ES-I3 (cell line): Measurements from ENCODE around the gene ZMYND12.
"Not testable (repeated sequence)": the region's sequence is repeated elsewhere in the genome, so short reads cannot be mapped to it uniquely, and the experiment has no call there.

Experiments used
- H3K36me3 ChIP-seq: 2 replicates; pipeline ENCODE4 v1.6.1; 2013; ENCODE audit warnings: mild to moderate bottlenecking, low read length, control low read depth, moderate library complexity; ENCODE audit not compliant: insufficient read depth
- H3K4me1 ChIP-seq: 2 replicates; pipeline ENCODE4 v1.6.1; 2013; ENCODE audit warnings: mild to moderate bottlenecking, control low read depth, low read length; ENCODE audit not compliant: insufficient read depth
- H3K9ac ChIP-seq: 2 replicates; pipeline ENCODE4 v1.6.1; 2013; ENCODE audit warnings: low read depth, mild to moderate bottlenecking, low read length, moderate library complexity
- H3K9me3 ChIP-seq: 2 replicates; pipeline ENCODE4 v1.6.1; 2013; ENCODE audit warnings: mild to moderate bottlenecking, low read length, moderate library complexity; ENCODE audit not compliant: control insufficient read depth, insufficient read depth

Gene ZMYND12, protein sequence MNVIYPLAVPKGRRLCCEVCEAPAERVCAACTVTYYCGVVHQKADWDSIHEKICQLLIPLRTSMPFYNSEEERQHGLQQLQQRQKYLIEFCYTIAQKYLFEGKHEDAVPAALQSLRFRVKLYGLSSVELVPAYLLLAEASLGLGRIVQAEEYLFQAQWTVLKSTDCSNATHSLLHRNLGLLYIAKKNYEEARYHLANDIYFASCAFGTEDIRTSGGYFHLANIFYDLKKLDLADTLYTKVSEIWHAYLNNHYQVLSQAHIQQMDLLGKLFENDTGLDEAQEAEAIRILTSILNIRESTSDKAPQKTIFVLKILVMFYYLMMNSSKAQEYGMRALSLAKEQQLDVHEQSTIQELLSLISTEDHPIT

DNA sequence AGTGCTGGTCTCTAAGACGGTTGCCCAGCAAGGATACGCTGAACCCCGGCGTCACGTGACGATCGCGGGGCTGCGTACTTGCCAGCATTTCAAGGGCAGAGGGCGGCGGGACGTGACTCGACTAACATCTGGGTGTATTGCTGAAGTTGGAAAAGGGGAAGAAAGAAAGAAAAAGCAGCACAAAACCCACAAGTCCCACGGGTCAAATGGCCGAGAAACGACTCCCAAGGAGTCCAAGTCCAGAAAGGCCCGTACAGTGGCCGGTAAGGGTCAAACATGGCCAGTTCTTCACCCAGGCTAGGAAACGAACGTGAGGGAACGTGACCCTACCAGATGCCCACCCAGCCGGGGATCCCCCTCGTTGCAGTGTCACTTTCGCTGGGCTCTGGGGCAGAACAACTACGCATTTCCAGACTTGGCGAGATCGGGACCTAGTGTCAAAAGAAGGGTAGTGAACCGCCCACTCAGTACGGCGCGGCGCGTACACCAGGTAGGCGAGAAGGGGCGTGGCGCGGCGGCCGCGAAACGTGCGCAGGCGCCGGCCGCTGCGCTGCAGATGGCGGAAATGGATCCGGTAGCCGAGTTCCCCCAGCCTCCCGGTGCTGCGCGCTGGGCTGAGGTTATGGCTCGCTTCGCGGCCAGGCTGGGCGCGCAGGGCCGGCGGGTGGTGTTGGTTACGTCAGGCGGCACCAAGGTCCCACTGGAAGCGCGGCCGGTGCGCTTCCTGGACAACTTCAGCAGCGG lies at the start of gene ZMYND12, which contains the start of gene PPCS:
TSS of gene ZMYND12 (minus strand) at position 13 of the 744 bp plus-strand sequence. CDS start 25 bp downstream, outside the sequence.
TSS of gene PPCS (plus strand) at position 534 of the 744 bp plus-strand sequence. CDS start at position 557, 23 bp downstream.
- peak within 1 kb of the TSS; percentile 60 for H3K9ac ChIP-seq
- no peaks in the 10 kb centered on the region for H3K4me1 ChIP-seq
- no peaks in the 10 kb centered on the region for H3K9me3 ChIP-seq
- peaks cover 6% of the 10 kb centered on the region; the same call in 1 of the 2 replicates for H3K36me3 ChIP-seq

GRCh38 chr1:42504535-42505128 lies 48.8 kb upstream of the ZMYND12 start:
- H3K9ac ChIP-seq: no peak overlapping the region
- peaks cover 3% of the 10 kb centered on the region; the same call in 1 of the 2 replicates for H3K36me3 ChIP-seq
- peaks cover 25% of the 10 kb centered on the region for H3K9me3 ChIP-seq

GRCh38 chr1:42502031-42502430 lies 46.2 kb upstream of the ZMYND12 start:
- H3K9me3 ChIP-seq: peaks cover 14% of the 10 kb centered on the region; the same call in 1 of the 2 replicates
- H3K9ac ChIP-seq, H3K36me3 ChIP-seq, H3K4me1 ChIP-seq: not testable (repeated sequence)

More at GRCh38 chr1:42504535-42505128, 48.8 kb upstream of the ZMYND12 start:
- no peaks in the 10 kb centered on the region for H3K4me1 ChIP-seq

- Histone ChIP-seq H3K9me3 (no peaks in the 10 kb centered on the region), H3K9ac (no peak overlapping the region), H3K36me3 (no peaks in the 10 kb centered on the region), H3K4me1 (no peaks in the 10 kb centered on the region)
Measured at GRCh38 chr1:42490237-42490636, 34.4 kb upstream of the ZMYND12 start.

DNA sequence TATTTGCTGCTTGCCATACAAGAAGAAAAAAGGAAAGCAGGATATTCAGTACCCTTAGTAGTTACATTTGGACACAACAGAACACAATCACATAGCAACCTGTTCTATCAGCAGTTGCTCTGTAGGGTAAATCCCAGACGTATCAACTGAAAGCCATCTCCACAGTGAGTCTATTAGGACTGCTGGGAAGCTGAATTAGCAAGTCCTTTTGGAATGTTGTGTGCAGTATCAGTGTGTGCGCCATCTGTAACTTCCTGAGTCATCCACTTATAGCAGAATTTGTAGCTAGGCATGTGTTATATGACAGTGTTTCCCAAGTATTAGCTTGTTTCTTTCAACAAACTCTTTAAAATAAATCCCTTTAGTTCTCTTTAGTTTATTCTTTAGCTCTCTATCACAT lies 28.6 kb upstream of the ZMYND12 start:
- Histone ChIP-seq H3K9ac (no peak overlapping the region), H3K36me3 (no peaks in the 10 kb centered on the region)

DNA sequence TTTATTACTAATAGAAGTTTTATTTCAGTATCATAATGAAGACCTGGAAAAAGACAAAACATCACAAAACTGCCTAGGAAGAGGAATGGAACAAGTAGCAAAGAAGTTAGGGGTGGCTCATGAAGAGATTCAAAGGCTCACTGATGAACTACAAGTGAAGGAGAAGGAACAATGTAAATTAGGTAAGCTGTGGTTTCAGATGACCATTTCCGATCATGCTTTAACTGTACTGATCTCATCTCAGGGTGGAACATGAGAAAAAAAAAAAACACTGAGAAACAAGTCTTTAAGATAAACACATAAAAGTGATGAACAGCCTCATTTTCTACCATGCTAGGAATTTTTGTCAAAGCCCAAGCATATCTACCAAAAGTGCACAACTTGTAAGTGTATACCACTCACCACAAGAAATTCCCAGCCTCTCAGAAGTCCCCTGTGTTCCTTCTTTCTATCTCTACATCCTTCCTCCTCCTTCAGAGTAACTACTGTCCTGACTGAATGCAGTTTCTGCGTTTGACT lies 26.9 kb upstream of the ZMYND12 start:
- Histone ChIP-seq H3K9ac (no peak overlapping the region), H3K9me3 (no peaks in the 10 kb centered on the region), H3K36me3 (no peaks in the 10 kb centered on the region), H3K4me1 (no peaks in the 10 kb centered on the region)

More for the DNA sequence above, 28.6 kb upstream of the ZMYND12 start:
- Histone ChIP-seq H3K9me3 (no peaks in the 10 kb centered on the region), H3K4me1 (no peaks in the 10 kb centered on the region)

- Histone ChIP-seq H3K9me3 (no peaks in the 10 kb centered on the region), H3K36me3 (no peaks in the 10 kb centered on the region), H3K9ac (no peak overlapping the region), H3K4me1 (no peaks in the 10 kb centered on the region)
Measured at GRCh38 chr1:42480921-42481320, 25.1 kb upstream of the ZMYND12 start.

GRCh38 chr1:42479621-42480020 lies 23.8 kb upstream of the ZMYND12 start:
- no peaks in the 10 kb centered on the region for H3K4me1 ChIP-seq
- H3K9me3 ChIP-seq: no peaks in the 10 kb centered on the region
- H3K36me3 ChIP-seq: no peaks in the 10 kb centered on the region
- H3K9ac ChIP-seq: no peak overlapping the region

DNA sequence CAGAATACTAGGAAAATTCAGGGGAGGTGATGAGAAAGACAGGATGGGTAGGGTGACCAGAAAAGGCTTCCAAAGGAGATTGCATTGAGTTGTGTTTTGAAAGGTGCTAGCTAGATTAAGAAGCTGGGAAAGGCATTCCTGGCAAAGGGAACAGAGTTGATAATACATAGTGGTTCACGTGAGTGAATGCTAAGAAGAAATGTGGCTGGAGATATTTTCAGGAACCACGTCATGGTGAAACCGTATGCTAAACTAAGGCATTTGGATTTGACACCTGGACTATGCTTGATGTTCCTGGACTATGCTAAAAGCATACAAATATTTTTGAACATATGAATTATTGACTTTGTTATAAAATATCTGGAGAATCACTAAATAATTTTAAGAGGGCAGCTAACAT lies 22.0 kb upstream of the ZMYND12 start:
- H3K9ac ChIP-seq: no peak overlapping the region
- H3K36me3 ChIP-seq: no peaks in the 10 kb centered on the region
- H3K4me1 ChIP-seq: no peaks in the 10 kb centered on the region
- H3K9me3 ChIP-seq: no peaks in the 10 kb centered on the region

- H3K36me3 ChIP-seq, H3K4me1 ChIP-seq, H3K9me3 ChIP-seq, H3K9ac ChIP-seq: not testable (repeated sequence)
Measured at GRCh38 chr1:42477354-42477753, 21.5 kb upstream of the ZMYND12 start.

DNA sequence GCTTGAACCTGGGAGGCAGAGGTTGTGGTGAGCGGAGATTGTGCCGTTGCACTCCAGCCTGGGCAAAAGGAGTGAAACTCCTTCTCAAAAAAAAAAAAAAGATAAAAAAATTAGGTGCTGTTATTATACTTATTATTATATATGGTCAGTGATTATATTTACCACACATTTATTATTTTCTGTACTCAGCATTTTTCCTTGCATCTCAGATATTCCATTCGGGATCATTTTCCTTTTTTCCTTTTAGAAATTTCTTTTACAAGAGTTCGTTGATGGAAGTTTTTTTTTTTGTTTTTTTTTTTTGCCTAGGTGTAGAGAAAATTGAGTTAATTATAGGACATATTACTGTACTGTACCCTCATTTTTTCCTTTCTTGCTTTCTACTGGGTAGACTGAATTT lies 20.8 kb upstream of the ZMYND12 start:
- Histone ChIP-seq H3K9me3 (no peaks in the 10 kb centered on the region), H3K36me3 (no peaks in the 10 kb centered on the region), H3K4me1 (no peaks in the 10 kb centered on the region), H3K9ac (no peak overlapping the region)

DNA sequence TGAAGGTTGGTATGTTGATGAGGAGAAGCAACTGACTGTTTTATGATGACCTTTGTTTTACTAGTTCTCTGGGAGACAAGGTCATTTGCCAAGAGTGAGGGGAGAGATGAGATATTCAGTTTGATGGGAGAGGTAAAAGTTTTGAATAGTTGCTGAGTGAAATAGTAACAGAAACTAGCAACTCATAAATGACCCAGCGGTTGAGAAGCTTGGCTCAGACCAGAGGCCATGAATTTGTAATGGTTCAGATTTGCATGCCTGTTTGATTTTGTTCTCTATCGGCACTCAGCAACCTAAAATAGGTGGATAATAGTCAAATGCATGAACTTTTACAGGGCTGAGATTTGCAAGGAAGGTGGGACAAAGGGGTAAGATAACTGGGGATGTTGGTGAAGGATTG lies 13.9 kb upstream of the ZMYND12 start:
- Histone ChIP-seq H3K36me3 (no peaks in the 10 kb centered on the region), H3K4me1 (no peaks in the 10 kb centered on the region), H3K9ac (no peak overlapping the region), H3K9me3 (no peaks in the 10 kb centered on the region)

GRCh38 chr1:42466030-42466429 lies 10.2 kb upstream of the ZMYND12 start:
- Histone ChIP-seq H3K36me3 (no peaks in the 10 kb centered on the region), H3K9ac (no peak overlapping the region), H3K9me3 (no peaks in the 10 kb centered on the region), H3K4me1 (no peaks in the 10 kb centered on the region)

DNA sequence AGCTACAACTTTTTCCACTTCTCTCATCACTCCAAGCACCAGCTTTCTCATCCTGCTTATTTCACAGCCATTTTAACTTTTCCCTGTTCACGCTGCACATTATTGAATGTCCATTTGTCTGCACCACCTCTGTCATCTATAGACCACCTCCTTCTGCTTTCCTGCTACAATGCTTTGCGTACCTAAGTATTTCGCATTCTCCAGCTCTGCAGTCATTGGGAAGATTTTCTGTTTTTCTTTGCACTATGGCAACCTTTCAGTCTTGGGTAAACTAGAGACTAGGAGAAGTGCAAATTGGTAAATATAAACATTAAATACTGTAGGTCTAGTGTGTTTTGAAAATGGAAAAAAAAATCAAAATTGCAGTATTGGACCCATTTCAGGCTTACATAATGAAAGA lies 8.1 kb upstream of the ZMYND12 start:
- Histone ChIP-seq H3K9me3 (no peaks in the 10 kb centered on the region), H3K4me1 (no peaks in the 10 kb centered on the region), H3K36me3 (peaks cover 6% of the 10 kb centered on the region; the same call in 1 of the 2 replicates), H3K9ac (peak overlapping the region; percentile 61)
